ENCODE results near the gene MRAS. TPM values are rescaled to one million over a fixed set of nuclear protein-coding genes. Genes with fewer than 3 reads are reported as not detected.

Gene MRAS
- total RNA-seq (2021) (2.4 TPM in 2 replicates), Bru-seq, nascent RNA (percentile 19 among the genes with signal in this experiment), BruChase-seq, experiment 1, labeled RNA remaining after a 2-hour chase (percentile 21 among the genes with signal in this experiment), BruChase-seq, experiment 2, labeled RNA remaining after a 6-hour chase (percentile 24 among the genes with signal in this experiment)
- long read RNA-seq, partial matches to known transcripts: 0 of 1 reads
- long read RNA-seq, other reads (novel, unspliced or antisense): 1 of 1 reads

DNA sequence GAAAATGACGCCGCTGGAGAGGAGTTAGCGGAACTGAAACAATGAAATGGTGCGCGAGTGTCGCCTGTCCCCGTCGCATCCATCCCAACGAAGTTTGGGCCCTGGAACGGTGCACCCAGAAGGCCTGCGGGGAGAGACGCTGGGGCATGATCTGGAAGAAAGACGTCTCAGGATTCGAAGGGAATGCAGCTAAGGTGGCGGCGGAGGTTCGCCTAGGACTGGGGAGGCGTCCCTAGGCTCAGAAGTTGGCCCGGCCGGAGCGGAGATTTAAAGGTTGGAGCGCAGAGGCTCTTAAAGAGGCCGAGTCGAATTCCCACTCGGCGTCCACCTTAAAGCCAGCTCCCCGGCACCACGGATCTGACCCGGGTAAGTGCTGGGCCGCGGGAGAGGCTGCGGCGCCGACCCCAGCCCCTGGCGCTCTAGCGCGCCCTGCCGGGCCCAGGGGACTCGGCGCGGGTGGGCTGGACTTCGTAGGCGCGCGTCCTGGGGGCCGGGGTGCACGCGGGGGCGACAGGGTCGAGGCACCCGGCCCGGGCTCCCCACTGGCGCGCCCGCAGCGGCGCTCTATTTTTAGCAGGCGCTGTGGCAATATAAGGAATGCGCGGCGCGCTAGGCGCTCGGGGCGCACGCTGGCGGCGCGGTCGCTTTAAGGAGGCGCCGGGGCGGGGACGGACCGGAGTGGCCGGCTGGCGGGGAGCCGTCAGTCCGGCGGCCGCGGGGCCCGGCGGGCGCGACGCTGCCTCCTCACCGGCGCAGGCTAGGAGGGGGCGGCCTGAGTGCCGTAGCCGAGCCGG, at the start of gene MRAS:
Gene MRAS (plus strand): TSS at position 620 of the 794 bp plus-strand sequence. CDS start 24,305 bp downstream, outside the sequence.
- no peaks in the 10 kb centered on the region for H3K9me2 ChIP-seq (ENCODE audit: insufficient read depth)
- H4K20me1 ChIP-seq (ENCODE audit: insufficient read depth): no peaks in the 10 kb centered on the region
- POLR2A ChIA-PET (ENCODE audit: unreplicated experiment): no interaction called here
- no peaks in the 10 kb centered on the region for H3K4me1 ChIP-seq (replicated peaks; ENCODE audit: insufficient read depth)
- H3K4me2 ChIP-seq: peak within 1 kb of the TSS; percentile 93
- TF ChIP-seq, protein P1, sequence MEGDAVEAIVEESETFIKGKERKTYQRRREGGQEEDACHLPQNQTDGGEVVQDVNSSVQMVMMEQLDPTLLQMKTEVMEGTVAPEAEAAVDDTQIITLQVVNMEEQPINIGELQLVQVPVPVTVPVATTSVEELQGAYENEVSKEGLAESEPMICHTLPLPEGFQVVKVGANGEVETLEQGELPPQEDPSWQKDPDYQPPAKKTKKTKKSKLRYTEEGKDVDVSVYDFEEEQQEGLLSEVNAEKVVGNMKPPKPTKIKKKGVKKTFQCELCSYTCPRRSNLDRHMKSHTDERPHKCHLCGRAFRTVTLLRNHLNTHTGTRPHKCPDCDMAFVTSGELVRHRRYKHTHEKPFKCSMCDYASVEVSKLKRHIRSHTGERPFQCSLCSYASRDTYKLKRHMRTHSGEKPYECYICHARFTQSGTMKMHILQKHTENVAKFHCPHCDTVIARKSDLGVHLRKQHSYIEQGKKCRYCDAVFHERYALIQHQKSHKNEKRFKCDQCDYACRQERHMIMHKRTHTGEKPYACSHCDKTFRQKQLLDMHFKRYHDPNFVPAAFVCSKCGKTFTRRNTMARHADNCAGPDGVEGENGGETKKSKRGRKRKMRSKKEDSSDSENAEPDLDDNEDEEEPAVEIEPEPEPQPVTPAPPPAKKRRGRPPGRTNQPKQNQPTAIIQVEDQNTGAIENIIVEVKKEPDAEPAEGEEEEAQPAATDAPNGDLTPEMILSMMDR (conservative IDR thresholded peaks at IDR 0.05): no peak; the same call in 1 of the 2 replicates
- TF ChIP-seq EZH2 (IDR thresholded peaks at IDR 0.05; ENCODE audit: low read depth): no peak
- H3K9me3 ChIP-seq (ENCODE audit: insufficient read depth, low read depth): no peaks in the 10 kb centered on the region
- no TSS peak for BruUV-seq (replicated peaks)
- peak within 1 kb of the TSS; percentile 65 for H3K4me3 ChIP-seq
- H3F3A ChIP-seq (ENCODE audit: insufficient read depth, low read depth): peaks cover 6% of the 10 kb centered on the region; the same call in 1 of the 2 replicates
- no peaks in the 10 kb centered on the region for H3K36me3 ChIP-seq (ENCODE audit: low read depth)
- CTCF ChIA-PET: interaction anchor here (0.6 kb wide), 1 partner anchor 294 kb away, joined by 3 read pairs; no protein-coding TSS in a partner anchor
- peaks cover 3% of the 10 kb centered on the region; the same call in 1 of the 2 replicates for H3K27me3 ChIP-seq (ENCODE audit: insufficient read depth, low read depth)
- no peaks in the 10 kb centered on the region for H3K79me2 ChIP-seq (ENCODE audit: low read depth)
- intact Hi-C loops (cut with micrococcal nuclease; ENCODE audit: unreplicated experiment): no loop called here
- DNase-seq: peak; percentile 38 to 72
- no peak within 1 kb of the TSS for H3K27ac ChIP-seq
- H2AFZ ChIP-seq: peak within 1 kb of the TSS; percentile 87

GRCh38 chr3:138300647-138301046, 47.7 kb upstream of the MRAS start:
- DNase-seq: no peak
- Histone ChIP-seq H4K20me1 (ENCODE audit: insufficient read depth) (no peaks in the 10 kb centered on the region), H3K4me1 (replicated peaks; ENCODE audit: insufficient read depth) (no peaks in the 10 kb centered on the region), H3K79me2 (ENCODE audit: low read depth) (no peaks in the 10 kb centered on the region), H3K9me2 (ENCODE audit: insufficient read depth) (no peaks in the 10 kb centered on the region), H2AFZ (no peak overlapping the region), H3K4me3 (no peak overlapping the region), H3K9me3 (ENCODE audit: insufficient read depth, low read depth) (no peaks in the 10 kb centered on the region), H3K4me2 (no peak overlapping the region), H3K27me3 (ENCODE audit: insufficient read depth, low read depth) (no peaks in the 10 kb centered on the region), H3K36me3 (ENCODE audit: low read depth) (no peaks in the 10 kb centered on the region; the same call in none of the 2 replicates), H3F3A (ENCODE audit: insufficient read depth, low read depth) (no peaks in the 10 kb centered on the region), H3K27ac (no peak overlapping the region)
- TF ChIP-seq EZH2 (IDR thresholded peaks at IDR 0.05; ENCODE audit: low read depth): no peak
- TF ChIP-seq, protein P1 (conservative IDR thresholded peaks at IDR 0.05): no peak
- ChIA-PET POLR2A (ENCODE audit: unreplicated experiment) (no interaction called here), CTCF (no interaction called here)
- no TSS peak for BruUV-seq (replicated peaks)
- intact Hi-C loops (cut with micrococcal nuclease; ENCODE audit: unreplicated experiment): no loop called here

GRCh38 chr3:138303474-138303873, 44.9 kb upstream of the MRAS start:
- no peak overlapping the region for H3K4me2 ChIP-seq
- no peak overlapping the region for H2AFZ ChIP-seq
- H4K20me1 ChIP-seq (ENCODE audit: insufficient read depth): no peaks in the 10 kb centered on the region
- no TSS peak for BruUV-seq (replicated peaks)
- no peaks in the 10 kb centered on the region for H3K9me2 ChIP-seq (ENCODE audit: insufficient read depth)
- no peaks in the 10 kb centered on the region for H3F3A ChIP-seq (ENCODE audit: insufficient read depth, low read depth)
- H3K27ac ChIP-seq: no peak overlapping the region
- no peak overlapping the region for H3K4me3 ChIP-seq
- ChIA-PET CTCF (interaction anchor here (0.6 kb wide), 1 partner anchor 637 kb away, joined by 3 read pairs; no protein-coding TSS in a partner anchor), POLR2A (ENCODE audit: unreplicated experiment) (no interaction called here)
- H3K9me3 ChIP-seq (ENCODE audit: insufficient read depth, low read depth): peaks cover 4% of the 10 kb centered on the region; the same call in 1 of the 2 replicates
- no peaks in the 10 kb centered on the region for H3K79me2 ChIP-seq (ENCODE audit: low read depth)
- TF ChIP-seq, protein P1 (conservative IDR thresholded peaks at IDR 0.05): no peak
- TF ChIP-seq EZH2 (IDR thresholded peaks at IDR 0.05; ENCODE audit: low read depth): no peak
- no peak for DNase-seq
- H3K4me1 ChIP-seq (replicated peaks; ENCODE audit: insufficient read depth): no peaks in the 10 kb centered on the region
- no peaks in the 10 kb centered on the region for H3K36me3 ChIP-seq (ENCODE audit: low read depth)
- intact Hi-C loops (cut with micrococcal nuclease; ENCODE audit: unreplicated experiment): no loop called here
- H3K27me3 ChIP-seq (ENCODE audit: insufficient read depth, low read depth): no peaks in the 10 kb centered on the region
